Ureter (tissue), 1 donor: Measurements from ENCODE around the gene AACS. TPM values are rescaled to one million over a fixed set of nuclear protein-coding genes. Genes with fewer than 3 reads are reported as not detected.
"Not testable (repeated sequence)": the region's sequence is repeated elsewhere in the genome, so short reads cannot be mapped to it uniquely, and the experiment has no call there.

ENCODE experiments used
- DNase-seq: peaks from one replicate; pipeline ENCODE4 v3.0.0-alpha.2; 2020; ENCODE audit warnings: low spot score
- total RNA-seq: library from RNA; stranded (reverse); gene quantifications from one replicate; pipeline ENCODE4 v1.2.4, GENCODE V29; 2023
- donor health status: DM: yes; HTN: yes; CAD: no.

The AACS gene
- total RNA-seq, 1 donor from 2014 or later = 31.4 TPM

DNA sequence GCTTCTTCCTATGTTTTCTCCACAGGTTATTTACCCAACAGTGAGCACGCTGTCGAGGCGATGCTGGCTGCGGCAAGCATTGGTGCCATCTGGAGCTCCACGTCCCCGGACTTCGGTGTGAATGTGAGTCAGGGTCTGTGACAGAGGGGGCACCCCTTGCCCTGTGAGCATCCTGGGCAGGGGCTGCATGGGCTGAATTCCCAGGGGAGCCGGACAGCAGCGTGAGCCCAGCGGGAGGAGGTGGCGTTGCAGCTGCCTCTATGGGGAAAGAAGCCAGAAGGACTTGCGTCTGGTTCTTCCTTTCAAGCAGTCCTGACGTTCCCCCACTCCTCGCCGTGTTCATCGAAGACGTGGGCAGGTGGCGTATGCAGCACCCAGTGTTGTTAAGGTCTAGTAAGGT, 26.2 kb downstream of the AACS start:
- no peak for DNase-seq

DNA sequence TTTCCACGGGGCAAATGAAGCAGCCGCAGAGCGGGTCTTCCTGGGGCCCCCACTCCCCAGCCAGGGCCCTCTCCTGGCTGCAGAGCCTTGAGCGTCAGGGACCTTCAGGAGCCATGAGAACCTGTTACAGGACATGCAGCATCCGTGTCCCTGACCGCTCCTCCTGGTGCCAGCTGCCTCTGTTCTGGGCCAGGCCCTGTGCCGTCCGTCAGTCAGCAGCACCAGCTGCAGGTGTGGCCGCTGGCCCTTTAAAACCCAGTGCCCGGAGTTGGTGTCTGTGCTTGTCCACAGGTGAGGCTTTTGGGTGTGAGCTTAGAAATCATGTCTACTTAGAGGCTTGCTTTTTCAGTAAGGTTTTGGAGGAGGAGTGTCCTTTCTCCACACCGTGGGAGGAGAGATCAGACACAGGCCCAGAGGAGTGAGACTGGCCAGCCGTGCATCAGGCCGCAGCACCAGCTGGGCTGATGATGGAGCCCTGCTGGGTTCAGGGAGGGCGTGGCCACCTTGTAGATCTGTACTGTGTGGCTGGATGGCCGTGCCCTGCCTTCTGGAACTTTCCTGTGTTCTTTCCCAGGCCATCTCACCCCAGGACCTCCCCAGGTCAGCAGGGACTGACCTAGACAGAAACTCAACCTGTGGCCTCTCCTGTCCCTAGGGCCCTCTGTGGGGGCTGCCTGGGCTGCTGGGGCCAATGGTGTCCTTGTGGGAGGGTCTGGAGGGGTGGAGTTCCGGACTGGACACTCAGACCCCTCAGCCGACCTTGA, 27.1 kb downstream of the AACS start:
- DNase-seq = no peak

DNA sequence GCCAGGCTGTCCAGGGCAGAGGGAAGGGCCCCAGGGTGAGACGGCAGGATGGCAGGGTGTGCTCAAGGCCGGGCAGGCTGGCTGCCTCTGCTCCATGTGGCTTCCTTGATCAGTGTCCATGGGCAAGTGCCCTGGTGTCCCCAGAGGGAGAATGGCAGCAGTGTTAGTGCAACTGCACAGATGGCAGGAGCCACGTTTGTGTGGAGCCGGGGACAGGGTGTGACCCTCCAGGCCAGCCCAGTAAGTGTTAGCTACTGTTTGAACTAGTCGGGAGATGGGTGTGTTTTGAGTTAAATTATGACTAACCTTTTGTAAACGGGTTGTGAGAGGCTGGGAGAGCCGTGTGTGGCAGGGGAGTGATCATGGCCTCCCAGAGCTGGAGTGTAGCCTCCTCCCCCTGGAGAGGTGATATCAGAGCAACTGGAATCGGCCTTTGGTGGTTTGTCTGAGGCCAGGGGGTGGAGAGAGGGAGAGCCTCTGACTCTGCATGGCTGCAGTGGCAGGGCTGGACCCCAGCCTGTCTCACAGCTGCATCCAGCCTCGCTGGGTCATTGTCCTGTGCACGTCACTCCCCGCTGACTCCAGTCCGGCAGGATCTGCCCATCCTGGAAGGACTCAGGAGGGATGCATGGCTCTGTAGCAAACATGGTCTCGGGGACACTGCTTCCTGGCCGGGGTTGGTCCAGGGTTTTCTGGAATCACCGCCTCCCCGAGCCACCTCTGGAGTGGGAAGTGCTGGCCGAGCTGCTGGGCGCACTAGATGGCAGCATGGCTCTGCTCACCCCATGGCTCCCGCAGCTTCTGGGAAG, 27.8 kb downstream of the AACS start:
- DNase-seq = no peak

DNA sequence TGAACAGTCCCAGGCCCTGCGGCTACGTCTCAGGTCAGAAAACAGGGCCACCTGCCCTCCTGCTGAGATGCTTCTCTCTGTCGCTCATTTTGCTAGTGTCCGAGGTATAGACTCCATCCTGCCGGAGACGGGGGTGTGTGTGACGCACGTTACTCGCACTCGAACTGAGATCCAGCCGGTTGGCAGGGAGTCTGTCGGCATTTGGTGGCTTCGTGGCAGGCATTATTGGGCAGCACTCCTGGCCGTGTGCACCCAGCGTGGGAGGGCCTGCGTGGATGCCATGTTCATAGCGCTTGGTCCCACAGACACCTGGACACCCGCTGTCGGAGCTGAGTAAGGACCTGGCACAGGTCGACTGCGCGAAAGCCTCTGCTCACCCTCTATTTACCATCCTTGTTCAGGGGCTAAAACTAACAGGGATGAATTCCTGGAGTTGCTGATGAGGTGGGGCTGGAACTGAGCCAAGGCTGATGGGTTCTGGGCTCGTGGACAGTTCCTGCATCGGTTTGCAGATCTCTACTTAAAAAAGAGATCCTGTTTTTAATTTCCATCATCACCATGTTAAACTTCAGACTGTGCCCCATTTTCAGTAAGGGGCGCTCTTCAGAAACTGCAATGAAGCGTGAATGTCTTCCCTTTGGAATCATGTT, 28.6 kb downstream of the AACS start:
- DNase-seq = no peak

DNA sequence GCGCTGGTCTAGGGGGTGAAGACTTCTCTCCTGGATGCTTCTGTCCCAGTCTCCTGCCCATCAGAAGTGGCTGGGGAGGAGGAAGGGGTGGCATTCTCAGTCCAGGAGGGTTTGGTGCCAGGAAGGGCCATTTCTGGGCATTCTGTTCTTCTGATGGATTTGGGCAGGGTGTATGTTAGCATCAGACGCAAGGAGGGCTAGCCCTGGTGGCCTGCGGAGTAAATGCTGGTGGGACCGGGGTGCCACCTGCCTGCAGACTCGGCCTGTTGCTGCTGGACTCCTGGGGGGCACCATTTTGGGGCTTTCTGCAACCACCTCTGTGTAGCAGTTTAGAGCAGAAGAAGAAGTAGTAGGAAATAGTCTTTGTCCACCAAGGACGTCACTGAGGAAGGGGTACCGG, 31.7 kb downstream of the AACS start:
- no peak for DNase-seq

GRCh38 chr12:125097427-125097826, 32.2 kb downstream of the AACS start:
- DNase-seq = no peak

DNA sequence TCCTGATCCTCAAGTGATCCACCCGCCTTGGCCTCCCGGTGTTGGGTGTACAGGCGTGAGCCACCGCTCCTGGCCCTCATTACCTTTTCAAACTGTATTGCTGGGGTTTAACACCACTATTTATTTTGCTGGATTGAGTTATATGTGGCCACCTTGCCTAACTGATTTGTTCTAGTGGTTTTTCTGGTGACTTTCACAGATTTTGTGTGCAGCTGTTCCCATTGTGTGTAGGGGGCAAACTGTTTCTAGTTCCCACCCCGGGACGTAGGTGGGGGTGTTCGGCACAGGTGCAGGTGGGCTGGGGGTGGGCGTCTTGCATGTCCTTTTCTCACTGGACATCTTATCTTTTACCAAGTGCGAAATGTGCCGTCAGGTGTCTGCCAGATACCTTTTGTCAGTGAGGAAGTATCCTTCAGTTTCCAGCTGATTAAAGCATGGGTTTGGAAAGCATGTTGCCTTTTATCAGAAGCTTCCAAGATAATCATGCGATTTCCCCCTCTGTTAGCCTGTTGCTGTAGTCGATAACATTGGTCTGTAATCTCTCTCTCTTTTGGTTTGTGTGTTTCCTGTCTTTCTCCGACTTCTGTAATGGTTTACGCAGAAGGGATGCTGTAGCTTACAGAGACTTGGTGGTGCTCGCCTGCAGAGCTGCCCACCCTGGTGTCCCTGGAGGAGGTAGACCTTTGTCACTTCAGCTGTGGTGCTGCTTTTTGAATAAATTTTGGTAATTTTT, 33.6 kb downstream of the AACS start:
- no peak for DNase-seq

DNA sequence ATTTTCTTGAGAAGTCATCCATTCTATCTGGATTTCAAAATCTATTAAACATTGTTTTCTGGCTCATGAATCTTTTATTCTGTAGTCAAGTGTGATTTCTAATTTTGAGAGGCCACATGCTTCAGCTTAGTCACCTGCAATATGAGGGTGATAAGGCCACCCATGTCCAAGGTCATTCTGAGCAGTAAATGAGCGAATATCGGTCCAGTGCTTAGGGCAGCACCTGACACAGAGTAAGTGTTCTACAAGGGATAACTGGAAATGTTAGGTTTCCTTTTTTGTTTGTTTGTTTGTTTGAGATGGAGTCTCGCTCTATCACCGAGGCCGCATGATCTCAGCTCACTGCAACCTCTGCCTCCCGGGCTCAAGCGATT, 34.2 kb downstream of the AACS start:
- DNase-seq = no peak

DNA sequence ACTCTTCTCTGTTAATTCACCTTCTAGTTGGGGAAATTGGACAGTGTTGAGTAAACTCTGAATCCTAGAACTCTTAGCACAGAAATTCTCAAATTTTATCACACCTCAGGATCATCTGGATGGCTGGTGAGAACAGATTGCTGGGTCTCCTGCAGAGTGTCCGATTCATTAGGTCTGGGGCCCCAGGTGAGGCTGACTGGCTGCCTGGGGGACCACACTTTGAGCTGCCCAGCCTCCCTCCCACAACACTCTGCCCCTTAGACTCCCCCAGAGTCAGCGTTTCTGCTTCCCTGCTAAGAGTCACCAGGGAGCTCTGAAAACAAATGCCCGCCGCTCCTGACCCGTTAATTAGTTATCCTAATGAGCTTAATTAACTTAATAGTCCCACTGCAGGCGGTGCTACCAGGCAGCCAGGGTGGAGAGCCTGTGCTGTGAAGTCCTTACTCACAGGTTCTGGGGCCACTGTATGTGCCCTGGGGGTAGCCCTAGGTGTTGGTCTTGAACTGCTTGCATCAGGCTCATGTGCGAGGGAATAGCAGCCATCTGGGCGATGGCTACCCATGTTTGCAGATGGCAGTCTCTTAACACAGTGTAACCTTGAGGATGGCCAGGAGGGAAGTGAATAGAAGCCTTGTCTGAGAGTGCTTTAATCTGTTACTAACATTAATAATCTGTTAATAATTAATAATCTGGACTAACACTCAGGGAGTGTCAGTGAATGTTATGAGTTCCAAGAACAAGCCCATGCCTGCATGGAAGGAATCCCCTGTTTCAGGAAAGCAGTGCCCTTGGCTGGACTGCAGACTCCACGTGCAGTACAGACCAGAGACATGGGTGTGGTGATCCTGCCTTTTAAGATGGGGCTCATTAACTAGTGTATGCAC, 35.6 kb downstream of the AACS start:
- DNase-seq = no peak

DNA sequence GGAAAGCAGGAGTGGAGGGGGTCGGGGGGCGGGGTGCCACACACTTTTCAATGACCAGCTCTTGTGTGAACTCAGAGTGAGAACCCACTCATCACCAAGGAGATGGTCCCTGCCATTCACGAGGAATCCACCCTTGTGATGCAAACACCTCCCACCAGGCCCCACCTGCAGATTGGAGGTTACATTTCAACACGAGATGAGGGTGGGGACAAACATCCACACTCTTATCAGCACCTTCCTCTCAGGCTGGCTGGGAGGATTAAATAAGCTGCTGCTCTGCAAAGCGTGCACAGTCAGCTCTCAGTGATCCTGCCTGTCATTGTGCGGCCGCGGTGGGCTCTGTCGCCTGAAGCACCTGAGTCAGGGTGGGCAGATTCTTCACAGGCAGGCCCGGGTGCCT, 39.7 kb downstream of the AACS start:
- DNase-seq = no peak

DNA sequence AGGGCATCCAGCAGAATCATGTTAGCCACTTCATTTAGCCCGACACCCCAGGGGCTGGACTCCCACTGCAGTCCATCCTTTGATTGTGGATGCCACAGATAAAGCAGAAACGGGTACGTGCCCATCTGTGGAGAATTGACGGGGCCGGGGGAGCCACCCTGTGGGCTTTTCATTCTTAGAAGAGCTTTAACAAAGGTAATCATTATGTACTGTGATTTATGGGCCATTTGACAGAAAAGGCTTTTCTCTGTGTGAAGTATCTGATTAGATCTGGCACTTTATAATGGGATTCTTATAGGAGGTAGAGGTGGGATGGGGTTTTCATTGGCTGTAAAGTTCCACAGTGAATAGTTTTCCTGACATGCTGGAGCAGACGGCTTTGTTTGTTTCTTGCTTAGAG, 40.4 kb downstream of the AACS start:
- DNase-seq = no peak

DNA sequence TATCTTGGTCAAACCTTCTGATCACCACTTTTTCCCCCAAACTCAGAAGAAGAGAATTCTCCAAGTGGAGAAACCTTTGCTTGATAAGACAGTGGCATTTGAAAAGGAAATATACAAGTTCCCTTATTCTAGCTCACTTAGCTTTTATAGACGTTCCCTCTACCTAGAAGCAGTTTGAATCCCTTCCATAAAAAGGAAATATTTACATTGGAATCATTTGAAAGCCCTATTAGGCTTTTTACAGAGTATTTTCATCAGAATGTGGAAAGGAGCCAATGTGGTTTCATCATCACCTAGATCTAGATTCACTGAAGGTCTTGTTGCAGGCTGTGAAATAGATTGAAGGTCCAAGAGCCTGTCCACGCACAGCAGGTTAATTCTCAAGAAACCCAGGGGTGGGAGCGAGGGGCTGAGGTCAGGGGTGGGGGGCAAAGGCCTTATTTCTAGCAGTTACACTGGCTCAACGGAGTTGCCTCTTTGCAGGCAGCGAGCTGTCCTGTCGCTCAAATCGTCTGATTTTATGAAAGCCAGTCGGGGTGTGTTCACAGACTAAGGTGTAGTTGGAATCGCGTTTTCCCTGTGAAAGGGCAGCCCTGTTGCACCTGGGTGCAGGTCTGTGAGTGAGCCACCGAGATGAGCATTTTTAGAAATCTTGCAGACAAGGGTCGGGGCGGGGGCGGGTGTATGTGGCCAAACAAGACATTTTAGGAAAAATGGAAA, 45.6 kb downstream of the AACS start:
- DNase-seq = no peak

DNA sequence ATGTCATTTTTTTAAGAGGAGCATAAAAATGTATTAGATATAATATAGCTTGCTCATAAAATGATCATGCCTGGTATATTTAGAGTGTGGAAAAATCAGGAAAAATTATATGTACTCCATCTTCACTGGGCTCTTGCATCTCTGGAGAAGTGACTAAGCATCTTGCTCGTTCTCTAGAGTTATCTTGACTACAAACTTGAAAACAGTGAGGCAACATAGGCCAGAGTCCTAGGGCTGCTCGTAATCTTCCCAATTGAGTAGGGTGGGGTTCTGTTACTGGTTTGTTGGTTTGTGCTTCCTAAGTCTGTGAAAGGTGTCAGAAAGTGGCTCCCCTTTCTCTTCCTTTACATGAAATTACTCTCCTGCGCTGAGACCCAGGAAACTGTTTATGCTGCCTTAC, 46.2 kb downstream of the AACS start:
- no peak for DNase-seq

DNA sequence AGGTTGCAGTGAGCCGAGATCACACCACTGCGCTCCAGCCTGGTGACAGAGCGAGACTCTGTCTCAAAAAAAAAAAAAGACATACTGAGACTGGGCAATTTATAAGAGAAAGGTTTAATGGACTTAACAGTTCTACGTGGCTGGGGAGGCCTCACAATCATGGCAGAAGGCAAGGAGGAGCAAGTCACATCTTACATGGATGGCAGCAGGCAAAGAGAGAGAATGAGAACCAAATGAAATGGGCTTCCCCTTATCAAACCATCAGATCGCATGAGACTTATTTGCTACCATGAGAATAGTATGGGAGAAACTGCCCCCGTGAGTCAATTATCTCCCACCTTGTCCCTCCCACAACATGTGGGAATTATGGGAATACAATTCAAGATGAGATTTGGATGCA, 47.4 kb downstream of the AACS start:
- DNase-seq = not testable (repeated sequence)

DNA sequence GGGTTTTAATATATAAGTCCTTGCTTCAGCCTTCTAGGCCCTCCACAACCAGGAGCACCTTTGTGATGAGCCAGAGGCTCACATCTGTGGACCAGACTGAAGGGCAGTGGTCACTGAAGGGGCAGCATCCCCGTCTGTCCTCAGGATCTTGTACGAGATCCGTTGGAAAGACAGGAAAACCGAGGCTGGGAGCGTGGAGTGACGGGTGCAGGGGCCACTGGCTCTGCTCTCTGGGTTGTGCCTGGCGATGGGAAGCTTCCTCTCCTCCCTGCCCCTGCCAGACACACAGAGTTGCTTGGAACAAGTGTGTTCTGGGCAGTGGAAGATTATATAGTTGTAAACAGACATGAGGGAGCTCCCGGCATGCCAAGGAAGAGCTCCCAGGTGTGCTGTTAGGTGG, 48.0 kb downstream of the AACS start:
- no peak for DNase-seq

DNA sequence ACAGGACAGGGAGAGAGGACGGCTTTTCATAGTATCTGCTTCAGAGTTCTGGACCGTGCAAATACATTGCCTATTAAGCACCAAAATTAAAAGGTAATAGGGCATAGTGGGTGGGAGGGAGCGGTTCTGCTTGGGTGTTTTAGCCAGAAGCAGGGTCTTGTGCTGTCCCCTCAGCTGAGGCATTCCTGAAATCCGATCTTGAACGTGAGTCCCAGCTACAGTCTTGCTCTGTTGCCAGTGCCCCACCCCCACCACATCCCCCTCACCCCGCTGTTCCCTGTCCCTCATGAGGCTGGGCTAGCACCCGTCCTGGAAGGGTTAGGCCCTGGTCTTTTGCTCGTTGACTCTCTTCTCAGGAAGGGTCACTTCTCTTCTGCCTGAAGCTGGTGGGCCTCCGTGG, 48.6 kb downstream of the AACS start:
- no peak for DNase-seq

GRCh38 chr12:125114365-125115141, 49.3 kb downstream of the AACS start:
- DNase-seq = no peak

- no peak for DNase-seq
These were observed 55.3 kb downstream of the AACS start for GRCh38 chr12:125120566-125120965.

DNA sequence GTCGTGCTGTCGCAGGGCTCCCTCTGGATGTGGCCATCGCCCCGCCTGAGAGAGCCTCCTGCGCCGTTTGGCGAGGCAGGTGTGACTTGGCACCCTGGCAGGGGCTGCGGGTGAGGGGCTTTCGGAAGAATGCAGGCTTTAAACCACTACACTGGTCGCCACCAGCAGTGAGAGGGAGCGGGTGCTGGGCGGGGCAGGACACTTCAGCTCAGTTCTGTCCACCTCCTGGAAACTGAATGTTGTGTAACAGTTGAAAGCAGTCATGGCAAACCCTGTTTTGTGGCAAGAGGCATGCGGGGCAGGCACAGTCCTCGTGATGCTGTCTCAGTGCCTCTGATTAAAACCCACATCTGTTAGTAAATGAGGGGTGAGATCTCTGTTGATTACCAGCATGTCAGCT, 55.9 kb downstream of the AACS start:
- no peak for DNase-seq

DNA sequence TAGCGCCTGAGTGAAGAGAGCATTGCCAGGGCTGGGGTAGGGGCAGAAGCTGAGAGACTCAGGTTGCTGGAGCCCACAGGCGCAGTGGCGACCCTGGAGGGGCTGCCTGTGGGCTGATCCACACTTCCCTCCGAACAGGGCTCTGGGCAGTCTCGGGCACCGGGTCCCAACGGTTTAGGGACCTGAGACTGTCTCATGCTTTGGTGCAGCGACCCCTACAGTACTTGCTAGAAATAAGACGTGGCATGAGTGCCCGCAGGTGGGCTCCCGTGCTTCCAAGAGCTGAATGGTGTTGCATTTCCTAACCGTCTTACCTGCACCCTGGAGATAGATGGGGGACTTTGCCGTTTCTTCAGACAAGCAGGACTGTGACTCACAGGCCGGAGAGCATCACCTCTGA, 57.4 kb downstream of the AACS start:
- DNase-seq = no peak
